Measurements from ENCODE around the gene TOX3.

The TOX3 gene

DNA sequence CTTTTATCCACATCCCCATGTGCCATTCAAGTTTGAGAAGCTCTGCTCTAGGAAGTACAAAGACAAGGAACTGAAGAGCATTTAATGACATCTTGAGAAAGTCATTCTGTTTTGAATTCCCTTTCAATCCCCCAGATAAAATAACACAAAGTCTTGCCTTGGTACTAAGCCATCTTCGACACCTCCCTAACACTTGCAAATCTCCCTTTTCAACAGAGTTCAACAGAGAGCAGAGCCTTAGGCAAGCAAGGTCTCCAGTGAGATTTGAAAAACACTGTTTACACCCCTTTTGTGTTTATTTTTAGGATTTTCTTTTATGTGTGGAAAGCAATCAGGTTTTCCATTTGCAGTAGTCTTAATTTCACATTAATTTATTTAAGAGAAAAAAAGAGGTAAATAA lies 13.6 kb downstream of the TOX3 start:
- TF ChIP-seq, protein P1, sequence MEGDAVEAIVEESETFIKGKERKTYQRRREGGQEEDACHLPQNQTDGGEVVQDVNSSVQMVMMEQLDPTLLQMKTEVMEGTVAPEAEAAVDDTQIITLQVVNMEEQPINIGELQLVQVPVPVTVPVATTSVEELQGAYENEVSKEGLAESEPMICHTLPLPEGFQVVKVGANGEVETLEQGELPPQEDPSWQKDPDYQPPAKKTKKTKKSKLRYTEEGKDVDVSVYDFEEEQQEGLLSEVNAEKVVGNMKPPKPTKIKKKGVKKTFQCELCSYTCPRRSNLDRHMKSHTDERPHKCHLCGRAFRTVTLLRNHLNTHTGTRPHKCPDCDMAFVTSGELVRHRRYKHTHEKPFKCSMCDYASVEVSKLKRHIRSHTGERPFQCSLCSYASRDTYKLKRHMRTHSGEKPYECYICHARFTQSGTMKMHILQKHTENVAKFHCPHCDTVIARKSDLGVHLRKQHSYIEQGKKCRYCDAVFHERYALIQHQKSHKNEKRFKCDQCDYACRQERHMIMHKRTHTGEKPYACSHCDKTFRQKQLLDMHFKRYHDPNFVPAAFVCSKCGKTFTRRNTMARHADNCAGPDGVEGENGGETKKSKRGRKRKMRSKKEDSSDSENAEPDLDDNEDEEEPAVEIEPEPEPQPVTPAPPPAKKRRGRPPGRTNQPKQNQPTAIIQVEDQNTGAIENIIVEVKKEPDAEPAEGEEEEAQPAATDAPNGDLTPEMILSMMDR (conservative IDR thresholded peaks at IDR 0.05; ENCODE audit: low read depth), result no peak
- no peak for DNase-seq (ENCODE audit: low spot score)
- ChIA-PET CTCF (no interaction called here), POLR2A (ENCODE audit: low non-redundant PET) (no interaction called here)
- H3K27ac ChIP-seq, result no peak overlapping the region

DNA sequence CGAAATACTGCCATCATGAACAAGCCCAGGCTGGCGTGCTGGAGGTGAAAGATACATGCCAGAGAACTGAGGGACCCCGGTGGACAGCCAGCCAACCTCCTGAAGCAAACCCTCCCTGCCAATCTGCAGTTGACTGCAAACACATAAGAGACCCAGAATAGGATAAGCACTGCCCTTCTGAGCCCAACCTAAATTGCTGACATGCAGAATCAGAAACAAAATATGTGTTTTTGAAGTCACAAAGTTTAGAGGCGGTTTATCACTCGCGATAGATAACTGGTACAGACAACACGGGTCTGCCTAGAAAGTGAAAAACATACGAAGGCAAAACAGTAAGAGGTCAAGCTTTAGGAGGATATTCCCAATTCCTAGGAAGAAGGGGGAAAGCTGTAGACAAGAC lies 14.6 kb downstream of the TOX3 start:
- ChIA-PET POLR2A (ENCODE audit: low non-redundant PET) (no interaction called here), CTCF (no interaction called here)
- TF ChIP-seq, protein P1 (conservative IDR thresholded peaks at IDR 0.05; ENCODE audit: low read depth), result no peak
- no peak for DNase-seq (ENCODE audit: low spot score)
- H3K27ac ChIP-seq, result no peak overlapping the region

DNA sequence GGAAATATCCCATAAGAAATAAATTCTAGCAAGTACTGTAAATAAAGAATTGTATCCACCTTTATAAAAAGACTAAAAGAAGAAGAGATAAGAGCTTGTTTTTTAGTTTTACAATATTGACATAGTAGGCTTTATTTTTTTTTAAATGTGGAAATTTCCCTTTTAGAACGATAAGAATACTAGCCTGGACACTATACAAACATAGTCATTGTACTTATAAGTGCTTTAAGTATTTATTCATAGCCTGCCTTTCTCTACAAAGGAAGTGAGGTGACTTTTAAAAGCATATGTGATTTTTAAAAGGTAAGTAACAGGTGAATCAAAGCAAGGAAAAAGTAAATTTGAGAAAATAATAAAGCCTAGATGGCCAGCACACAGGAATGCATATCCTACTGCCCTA lies 17.7 kb downstream of the TOX3 start:
- TF ChIP-seq, protein P1 (conservative IDR thresholded peaks at IDR 0.05; ENCODE audit: low read depth), result no peak
- ChIA-PET CTCF (interaction anchor here (0.6 kb wide), 1 partner anchor 22 kb away, joined by 3 read pairs; no protein-coding TSS in a partner anchor), POLR2A (ENCODE audit: low non-redundant PET) (no interaction called here)
- H3K27ac ChIP-seq, result no peak overlapping the region
- DNase-seq (ENCODE audit: low spot score), result no peak

DNA sequence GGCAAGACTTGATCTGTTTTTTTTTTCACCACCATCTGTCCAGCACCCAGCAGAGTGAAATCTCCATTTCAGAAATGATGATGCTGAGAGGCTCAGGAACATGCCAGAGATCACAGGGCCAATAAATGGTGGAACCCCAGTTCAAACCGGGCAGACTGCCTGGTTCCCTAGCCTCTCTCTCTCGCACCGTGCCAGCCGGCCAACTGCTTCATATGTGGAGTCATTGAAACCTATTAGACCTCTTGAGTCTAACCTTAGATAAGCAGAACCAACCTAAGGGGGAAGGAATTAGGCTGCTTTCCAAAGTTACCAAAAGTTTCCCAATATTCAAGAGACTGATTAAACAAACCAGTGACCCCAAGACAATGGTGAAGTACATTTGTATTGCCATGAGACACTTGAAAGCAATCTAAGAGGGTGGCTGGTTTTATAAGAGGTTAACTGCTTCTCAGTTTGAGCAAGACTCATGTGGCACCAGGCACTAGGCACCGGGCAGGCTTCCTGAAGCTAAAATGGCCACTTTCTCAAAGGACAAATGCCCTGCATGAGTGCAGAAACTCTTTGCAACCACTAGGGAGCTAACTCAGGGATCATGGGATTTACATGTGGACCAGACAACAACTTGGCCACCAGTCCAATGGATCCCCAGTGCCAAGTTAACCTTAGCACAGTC lies 18.4 kb downstream of the TOX3 start:
- no peak overlapping the region for H3K27ac ChIP-seq
- ChIA-PET CTCF (interaction anchor here (0.6 kb wide), 1 partner anchor 23 kb away, joined by 3 read pairs; no protein-coding TSS in a partner anchor), POLR2A (ENCODE audit: low non-redundant PET) (no interaction called here)
- no peak for DNase-seq (ENCODE audit: low spot score)
- TF ChIP-seq, protein P1 (conservative IDR thresholded peaks at IDR 0.05; ENCODE audit: low read depth), result no peak

DNA sequence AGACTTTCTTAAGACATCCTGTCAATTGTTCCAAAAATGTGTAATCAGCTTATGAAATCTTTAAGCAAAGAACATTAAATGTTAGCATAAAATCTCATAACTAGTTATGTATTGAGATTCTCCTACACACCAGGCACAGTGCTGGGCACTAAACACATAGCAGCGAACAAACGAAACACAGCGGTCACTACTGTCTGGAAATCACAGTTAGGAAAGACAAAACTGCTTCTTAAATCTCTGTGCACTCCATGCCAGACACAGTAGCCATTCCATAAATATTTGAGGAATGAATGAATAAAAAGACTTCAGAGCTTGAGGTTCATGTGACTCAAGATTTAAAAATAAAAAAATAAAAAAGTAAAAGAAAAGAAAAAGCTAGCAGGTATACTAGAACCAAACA lies 20.1 kb downstream of the TOX3 start:
- DNase-seq (ENCODE audit: low spot score), result no peak
- POLR2A ChIA-PET (ENCODE audit: low non-redundant PET), result no interaction called here
- CTCF ChIA-PET, result no interaction called here
- TF ChIP-seq, protein P1 (conservative IDR thresholded peaks at IDR 0.05; ENCODE audit: low read depth), result no peak
- H3K27ac ChIP-seq, result no peak overlapping the region

DNA sequence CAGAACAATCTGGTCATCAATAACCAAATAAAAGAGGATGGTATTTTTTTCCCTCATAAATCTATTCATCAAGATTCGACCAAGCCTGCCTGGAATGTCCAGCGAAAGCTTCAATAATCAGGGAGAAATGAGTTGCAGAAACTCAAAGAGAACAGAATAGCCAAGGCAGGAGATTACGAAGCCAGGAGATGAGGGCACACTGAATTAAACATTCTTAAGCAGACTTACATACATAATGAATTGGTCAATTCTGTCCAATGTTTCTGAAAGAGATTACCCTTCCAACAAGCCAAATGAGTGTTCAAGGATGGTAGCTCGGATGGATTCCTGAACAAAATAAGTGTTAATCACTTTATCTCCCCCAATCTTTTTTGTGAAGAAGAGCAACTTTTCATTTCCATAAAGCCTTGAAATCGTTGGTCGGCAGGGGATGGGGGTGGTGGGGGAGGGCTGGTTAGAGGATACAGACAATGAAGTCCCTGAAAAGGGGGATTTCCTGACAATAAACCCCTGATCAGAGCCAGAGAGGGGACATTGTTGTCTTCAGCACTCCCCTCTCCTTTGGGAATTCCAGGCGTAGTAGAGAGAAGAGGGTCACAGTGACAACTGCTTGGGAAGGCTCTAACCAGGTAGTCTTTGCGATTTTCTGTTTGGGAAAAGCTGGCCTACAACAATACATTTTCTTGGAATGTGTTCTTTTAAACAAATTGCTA lies 20.7 kb downstream of the TOX3 start:
- no peak overlapping the region for H3K27ac ChIP-seq
- ChIA-PET POLR2A (ENCODE audit: low non-redundant PET) (no interaction called here), CTCF (no interaction called here)
- no peak for DNase-seq (ENCODE audit: low spot score)
- TF ChIP-seq, protein P1 (conservative IDR thresholded peaks at IDR 0.05; ENCODE audit: low read depth), result no peak

Data from RWPE1 (cell line).